GM12878 (cell line): ENCODE measurements around the gene TMEM163. TPM values are rescaled to one million over a fixed set of nuclear protein-coding genes. Genes with fewer than 3 reads are reported as not detected.

ENCODE experiments used
- ATAC-seq: fragments of 200-7000 bp; cut with Tn5 transposase; 3 replicates; pipeline ENCODE4 v1.9.1; 2020; ENCODE audit warnings: mild to moderate bottlenecking, moderate library complexity
- BruUV-seq: library from RNA; stranded (reverse); fragments of 400-500 nt; replicated peaks from 2 replicates; lab custom pipeline; 2021; lab: Mats Ljungman, UMichigan
- CTCF ChIA-PET: fragments of 300-600 bp; sonication (Branson Sonifier 250); formaldehyde crosslinking; extraction: SDS; loops from one replicate; lab custom pipeline; 2021; ENCODE audit warnings: inconsistent platforms; lab: Yijun Ruan, JAX
- POLR2A ChIA-PET: fragments of 350-600 bp; formaldehyde crosslinking; extraction: SDS; loops from one replicate; lab custom pipeline; 2021; ENCODE audit warnings: inconsistent platforms; lab: Charles Lee
- RAD21 ChIA-PET: fragments of 300-600 bp; sonication (Branson Sonifier 250); formaldehyde crosslinking; loops from one replicate; lab custom pipeline; 2023; ENCODE audit warnings: antibody characterized with exemption; ENCODE audit not compliant: unreplicated experiment; lab: Charles Lee
- SMC1A ChIA-PET: fragments of 300-600 bp; sonication (Branson Sonifier 250); formaldehyde crosslinking; loops from one replicate; lab custom pipeline; 2023; ENCODE audit not compliant: unreplicated experiment, uncharacterized antibody; lab: Charles Lee
- DNase-seq: peaks from one replicate; pipeline ENCODE4 v3.0.0-alpha.2; 2011; ENCODE audit warnings: low read depth, low spot score
- FAIRE-seq: peaks from 3 replicates; lab custom pipeline; 2011; peaks lifted over from hg19 to GRCh38; lab: Jason Lieb, UNC
- H2AFZ ChIP-seq: 2 replicates; pipeline ENCODE4 v1.6.0; 2011; ENCODE audit warnings: low read depth, low read length, control low read depth; ENCODE audit not compliant: control insufficient read depth
- H3K27ac ChIP-seq: 2 replicates; pipeline ENCODE4 v1.5.1; 2011; ENCODE audit warnings: control low read depth; ENCODE audit not compliant: control insufficient read depth, insufficient read depth
- H3K27me3 ChIP-seq, 2 experiments: replicated peaks in 1 of 2; 2 replicates each; pipeline versions ENCODE4 v1.6.0 to v1.6.1; 2011; ENCODE audit warnings: low read length in 1 of 2; ENCODE audit not compliant: control insufficient read depth in 2 of 2, insufficient read depth in 2 of 2
- H3K36me3 ChIP-seq, 2 experiments: 2 replicates each; pipeline ENCODE4 v1.5.1; 2011; ENCODE audit warnings: low read length in 1 of 2; ENCODE audit not compliant: control insufficient read depth in 2 of 2, insufficient read depth in 2 of 2
- H3K4me1 ChIP-seq: 2 replicates; pipeline ENCODE4 v1.6.1; 2011; ENCODE audit warnings: mild to moderate bottlenecking, low read length, moderate library complexity, mixed read lengths; ENCODE audit not compliant: control insufficient read depth, insufficient read depth
- H3K4me2 ChIP-seq: 2 replicates; pipeline ENCODE4 v1.6.0; 2011; ENCODE audit warnings: control low read depth; ENCODE audit not compliant: control insufficient read depth, insufficient read depth
- H3K4me3 ChIP-seq: fragments of 200-600 bp; sonication (generic); 2 replicates; pipeline ENCODE4 v1.5.1; 2016
- H3K79me2 ChIP-seq: 2 replicates; pipeline ENCODE4 v1.6.0; 2011; ENCODE audit warnings: low read length; ENCODE audit not compliant: control insufficient read depth, insufficient read depth
- H3K9ac ChIP-seq: 2 replicates; pipeline ENCODE4 v1.8.0; 2011; ENCODE audit warnings: low read length, control low read depth, mixed read lengths; ENCODE audit not compliant: control insufficient read depth, insufficient read depth
- H3K9me3 ChIP-seq: replicated peaks from 3 replicates; pipeline ENCODE4 v1.5.1; 2011; ENCODE audit warnings: mild to moderate bottlenecking, low read length; ENCODE audit not compliant: control insufficient read depth, insufficient read depth
- H4K20me1 ChIP-seq: 2 replicates; pipeline ENCODE4 v1.6.0; 2011; ENCODE audit not compliant: control insufficient read depth, insufficient read depth
- BACH1 ChIP-seq: fragments of 450-650 bp; IDR thresholded peaks from 2 replicates; pipeline ENCODE4 v1.6.1; 2017; ENCODE audit warnings: mild to moderate bottlenecking, borderline replicate concordance
- CBFB ChIP-seq: IDR thresholded peaks from 2 replicates; pipeline ENCODE4 v1.6.1; 2016; ENCODE audit warnings: antibody characterized with exemption, low read depth
- CBX3 ChIP-seq: fragments of 200-600 bp; sonication (generic); IDR thresholded peaks from 2 replicates; pipeline ENCODE4 v1.6.1; 2016; ENCODE audit warnings: low read depth, borderline replicate concordance
- JUND ChIP-seq: IDR thresholded peaks from 2 replicates; pipeline ENCODE4 v1.6.1; 2012; ENCODE audit warnings: low read depth, mild to moderate bottlenecking, low read length, improper control_type of control experiment, moderate library complexity
- NFXL1 ChIP-seq: fragments of 450-650 bp; IDR thresholded peaks from 2 replicates; pipeline ENCODE4 v1.6.1; 2017; ENCODE audit warnings: antibody characterized with exemption, mild to moderate bottlenecking, borderline replicate concordance
- YBX1 ChIP-seq: fragments of 450-650 bp; IDR thresholded peaks from 2 replicates; pipeline ENCODE4 v1.6.1; 2016; ENCODE audit warnings: antibody characterized with exemption
- WGBS: methylation state at CpG from one replicate; pipeline ENCODE4 v1.1.6; 2016; ENCODE audit warnings: low lambda C conversion rate; ENCODE audit not compliant: insufficient replicate concordance, insufficient coverage; ENCODE audit errors: missing lambda C conversion rate; 5-methylcytosine and 5-hydroxymethylcytosine counted together
- in situ Hi-C: fragments of 300-500 bp; cut with MboI; formaldehyde crosslinking; loops from 9 replicates; pipeline ENCODE4 v1.14.3; 2018; ENCODE audit warnings: mixed read lengths
- intact Hi-C: fragments of 100-400 bp; cut with micrococcal nuclease; formaldehyde crosslinking; loops from one replicate; pipeline ENCODE4 v1.14.2; 2022; ENCODE audit not compliant: unreplicated experiment
- polyA plus RNA-seq, 11 experiments: library from polyadenylated mRNA; depleted of rRNA in 4 of 11; unstranded in 6 of 11; stranded (reverse) in 5 of 11; fragments of >200 nt; fragmentation: Nextera tagmentation in 4 of 11; fragmentation: Illumina TruSeq in 1 of 11; extraction: Ambion mirVana in 4 of 11; extraction: Trizol in 1 of 11; gene quantifications; 1 replicate in 1 of 11; 2 replicates in 10 of 11; pipeline versions ENCODE4 v1.2.1 to v1.2.3, GENCODE V29; 2011 to 2016; ENCODE audit warnings: inconsistent platforms in 2 of 11, missing spikeins in 2 of 11, low read depth in 1 of 11
- total RNA-seq, 4 experiments: library from RNA; depleted of rRNA in 3 of 4; stranded (reverse); fragments of >200 nt in 3 of 4; fragmentation: Illumina TruSeq in 1 of 4; extraction: Trizol in 1 of 4; gene quantifications; 2 replicates each; pipeline versions ENCODE4 v1.2.1 to v1.2.3, GENCODE V29; 2013 to 2021
- TF ChIP-seq, protein P1 (sequence below): fragments of 450-650 bp; formaldehyde crosslinking; IDR thresholded peaks from 2 replicates; pipeline ENCODE4 v1.4.0; 2022; ENCODE audit warnings: mild to moderate bottlenecking, moderate library complexity
- TF ChIP-seq, protein P2 (sequence below): fragments of 450-650 bp; conservative IDR thresholded peaks from 2 replicates; pipeline ENCODE4 v1.6.1; 2017; ENCODE audit warnings: mild to moderate bottlenecking, moderate library complexity
- TF ChIP-seq, protein P3 (sequence below): IDR thresholded peaks from 2 replicates; pipeline ENCODE4 v1.6.1; 2012; ENCODE audit warnings: improper control_type of control experiment, low read depth, low read length; ENCODE audit not compliant: insufficient replicate concordance

The TMEM163 gene
- total and polyA plus RNA-seq, 10 of the 15 experiments (the other 5 are each of a cell fraction or from before 2014, with no cell fraction given) = 0.05 to 0.11 (median 0.07) TPM; not detected in 4

DNA sequence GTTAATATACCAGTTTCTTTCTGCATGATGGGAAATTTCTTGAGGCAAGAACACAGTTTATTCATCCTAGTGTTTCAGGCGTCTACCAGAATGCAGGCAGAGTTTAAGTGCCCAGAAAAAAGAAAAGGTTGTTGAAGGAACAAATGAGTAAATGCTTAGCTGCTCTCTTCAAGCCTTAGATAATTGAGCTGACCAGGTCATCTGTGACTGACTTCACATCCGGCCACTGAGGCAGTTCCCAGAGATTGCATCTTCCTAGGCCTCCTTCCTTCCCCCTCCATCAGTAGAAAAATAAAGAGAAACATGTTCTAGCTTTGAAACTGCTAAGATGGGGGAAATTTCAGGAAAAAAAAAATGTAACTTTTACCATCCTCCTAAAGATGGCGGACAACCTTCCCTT lies 9.4 kb upstream of the TMEM163 start:
- SMC1A ChIA-PET = interaction anchor here (0.9 kb wide), 1 partner anchor 11 kb away, joined by 3 read pairs; no protein-coding TSS in a partner anchor
- Histone ChIP-seq H3K79me2 (no peaks in the 10 kb centered on the region), H3K27ac (no peak overlapping the region), H2AFZ (no peak overlapping the region), H3K36me3 (no peaks in the 10 kb centered on the region), H3K4me2 (no peak overlapping the region), H3K9me3 (no peaks in the 10 kb centered on the region), H3K4me3 (no peak overlapping the region), H3K27me3 (peaks cover 0 to 7% of the 10 kb centered on the region in 2 experiments; a peak in 1 of 4 replicates), H4K20me1 (no peaks in the 10 kb centered on the region), H3K4me1 (no peaks in the 10 kb centered on the region), H3K9ac (no peak overlapping the region)
- 25% methylated on average over 3 of the region's 3 CpGs for WGBS
- no peak for DNase-seq
- TF ChIP-seq, protein P1, sequence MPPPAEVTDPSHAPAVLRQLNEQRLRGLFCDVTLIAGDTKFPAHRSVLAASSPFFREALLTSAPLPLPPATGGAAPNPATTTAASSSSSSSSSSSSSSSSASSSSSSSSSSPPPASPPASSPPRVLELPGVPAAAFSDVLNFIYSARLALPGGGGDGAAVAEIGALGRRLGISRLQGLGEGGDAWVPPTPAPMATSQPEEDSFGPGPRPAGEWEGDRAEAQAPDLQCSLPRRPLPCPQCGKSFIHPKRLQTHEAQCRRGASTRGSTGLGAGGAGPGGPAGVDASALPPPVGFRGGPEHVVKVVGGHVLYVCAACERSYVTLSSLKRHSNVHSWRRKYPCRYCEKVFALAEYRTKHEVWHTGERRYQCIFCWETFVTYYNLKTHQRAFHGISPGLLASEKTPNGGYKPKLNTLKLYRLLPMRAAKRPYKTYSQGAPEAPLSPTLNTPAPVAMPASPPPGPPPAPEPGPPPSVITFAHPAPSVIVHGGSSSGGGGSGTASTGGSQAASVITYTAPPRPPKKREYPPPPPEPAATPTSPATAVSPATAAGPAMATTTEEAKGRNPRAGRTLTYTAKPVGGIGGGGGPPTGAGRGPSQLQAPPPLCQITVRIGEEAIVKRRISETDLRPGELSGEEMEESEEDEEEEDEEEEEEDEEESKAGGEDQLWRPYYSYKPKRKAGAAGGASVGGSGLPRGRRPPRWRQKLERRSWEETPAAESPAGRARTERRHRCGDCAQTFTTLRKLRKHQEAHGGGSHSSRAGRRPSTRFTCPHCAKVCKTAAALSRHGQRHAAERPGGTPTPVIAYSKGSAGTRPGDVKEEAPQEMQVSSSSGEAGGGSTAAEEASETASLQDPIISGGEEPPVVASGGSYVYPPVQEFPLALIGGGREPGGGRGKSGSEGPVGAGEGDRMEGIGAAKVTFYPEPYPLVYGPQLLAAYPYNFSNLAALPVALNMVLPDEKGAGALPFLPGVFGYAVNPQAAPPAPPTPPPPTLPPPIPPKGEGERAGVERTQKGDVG = no peak
- TF ChIP-seq, protein P2, sequence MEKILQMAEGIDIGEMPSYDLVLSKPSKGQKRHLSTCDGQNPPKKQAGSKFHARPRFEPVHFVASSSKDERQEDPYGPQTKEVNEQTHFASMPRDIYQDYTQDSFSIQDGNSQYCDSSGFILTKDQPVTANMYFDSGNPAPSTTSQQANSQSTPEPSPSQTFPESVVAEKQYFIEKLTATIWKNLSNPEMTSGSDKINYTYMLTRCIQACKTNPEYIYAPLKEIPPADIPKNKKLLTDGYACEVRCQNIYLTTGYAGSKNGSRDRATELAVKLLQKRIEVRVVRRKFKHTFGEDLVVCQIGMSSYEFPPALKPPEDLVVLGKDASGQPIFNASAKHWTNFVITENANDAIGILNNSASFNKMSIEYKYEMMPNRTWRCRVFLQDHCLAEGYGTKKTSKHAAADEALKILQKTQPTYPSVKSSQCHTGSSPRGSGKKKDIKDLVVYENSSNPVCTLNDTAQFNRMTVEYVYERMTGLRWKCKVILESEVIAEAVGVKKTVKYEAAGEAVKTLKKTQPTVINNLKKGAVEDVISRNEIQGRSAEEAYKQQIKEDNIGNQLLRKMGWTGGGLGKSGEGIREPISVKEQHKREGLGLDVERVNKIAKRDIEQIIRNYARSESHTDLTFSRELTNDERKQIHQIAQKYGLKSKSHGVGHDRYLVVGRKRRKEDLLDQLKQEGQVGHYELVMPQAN = no peak
- TF ChIP-seq, protein P3, sequence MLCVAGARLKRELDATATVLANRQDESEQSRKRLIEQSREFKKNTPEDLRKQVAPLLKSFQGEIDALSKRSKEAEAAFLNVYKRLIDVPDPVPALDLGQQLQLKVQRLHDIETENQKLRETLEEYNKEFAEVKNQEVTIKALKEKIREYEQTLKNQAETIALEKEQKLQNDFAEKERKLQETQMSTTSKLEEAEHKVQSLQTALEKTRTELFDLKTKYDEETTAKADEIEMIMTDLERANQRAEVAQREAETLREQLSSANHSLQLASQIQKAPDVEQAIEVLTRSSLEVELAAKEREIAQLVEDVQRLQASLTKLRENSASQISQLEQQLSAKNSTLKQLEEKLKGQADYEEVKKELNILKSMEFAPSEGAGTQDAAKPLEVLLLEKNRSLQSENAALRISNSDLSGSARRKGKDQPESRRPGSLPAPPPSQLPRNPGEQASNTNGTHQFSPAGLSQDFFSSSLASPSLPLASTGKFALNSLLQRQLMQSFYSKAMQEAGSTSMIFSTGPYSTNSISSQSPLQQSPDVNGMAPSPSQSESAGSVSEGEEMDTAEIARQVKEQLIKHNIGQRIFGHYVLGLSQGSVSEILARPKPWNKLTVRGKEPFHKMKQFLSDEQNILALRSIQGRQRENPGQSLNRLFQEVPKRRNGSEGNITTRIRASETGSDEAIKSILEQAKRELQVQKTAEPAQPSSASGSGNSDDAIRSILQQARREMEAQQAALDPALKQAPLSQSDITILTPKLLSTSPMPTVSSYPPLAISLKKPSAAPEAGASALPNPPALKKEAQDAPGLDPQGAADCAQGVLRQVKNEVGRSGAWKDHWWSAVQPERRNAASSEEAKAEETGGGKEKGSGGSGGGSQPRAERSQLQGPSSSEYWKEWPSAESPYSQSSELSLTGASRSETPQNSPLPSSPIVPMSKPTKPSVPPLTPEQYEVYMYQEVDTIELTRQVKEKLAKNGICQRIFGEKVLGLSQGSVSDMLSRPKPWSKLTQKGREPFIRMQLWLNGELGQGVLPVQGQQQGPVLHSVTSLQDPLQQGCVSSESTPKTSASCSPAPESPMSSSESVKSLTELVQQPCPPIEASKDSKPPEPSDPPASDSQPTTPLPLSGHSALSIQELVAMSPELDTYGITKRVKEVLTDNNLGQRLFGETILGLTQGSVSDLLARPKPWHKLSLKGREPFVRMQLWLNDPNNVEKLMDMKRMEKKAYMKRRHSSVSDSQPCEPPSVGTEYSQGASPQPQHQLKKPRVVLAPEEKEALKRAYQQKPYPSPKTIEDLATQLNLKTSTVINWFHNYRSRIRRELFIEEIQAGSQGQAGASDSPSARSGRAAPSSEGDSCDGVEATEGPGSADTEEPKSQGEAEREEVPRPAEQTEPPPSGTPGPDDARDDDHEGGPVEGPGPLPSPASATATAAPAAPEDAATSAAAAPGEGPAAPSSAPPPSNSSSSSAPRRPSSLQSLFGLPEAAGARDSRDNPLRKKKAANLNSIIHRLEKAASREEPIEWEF = no peak
- TF ChIP-seq JUND (no peak), CBFB (no peak), YBX1 (no peak), NFXL1 (no peak), CBX3 (no peak), BACH1 (no peak)
- no peak for ATAC-seq
- no TSS peak for BruUV-seq
- FAIRE-seq = no peak
- RAD21 ChIA-PET = no interaction called here
- in situ Hi-C loops (no loop called here), intact Hi-C loops (no loop called here)
- CTCF ChIA-PET = no interaction called here
- POLR2A ChIA-PET = no interaction called here
